HCT116 (cell line): ENCODE data around the gene ATP11B.

Experiments
- EZH2 ChIP-seq: fragments of 200-600 bp; sonication (generic); IDR thresholded peaks from 2 replicates; pipeline ENCODE4 v1.6.1; 2017; ENCODE audit warnings: antibody characterized with exemption, mixed run types
- POLR2AphosphoS5 ChIP-seq: IDR thresholded peaks from 2 replicates; pipeline ENCODE4 v1.6.1; 2011; ENCODE audit warnings: mild to moderate bottlenecking, low read depth, low read length, moderate library complexity
- RAD21 ChIP-seq: IDR thresholded peaks from 2 replicates; pipeline ENCODE4 v1.6.1; 2012; ENCODE audit warnings: low read depth, mild to moderate bottlenecking
- TF ChIP-seq, protein P1 (sequence below), 3 experiments: fragments of 200-600 bp in 1 of 3; sonication (generic) in 1 of 3; IDR thresholded peaks in 2 of 3; conservative IDR thresholded peaks in 1 of 3; 2 replicates each; pipeline ENCODE4 v1.5.1; 2012 to 2017; ENCODE audit warnings: low read depth in 2 of 3, low read length in 2 of 3, antibody characterized with exemption in 1 of 3, borderline replicate concordance in 1 of 3, control low read depth in 1 of 3, mild to moderate bottlenecking in 1 of 3, mixed read lengths in 1 of 3, mixed run types in 1 of 3, moderate library complexity in 1 of 3; ENCODE audit not compliant: insufficient read depth in 1 of 3

DNA sequence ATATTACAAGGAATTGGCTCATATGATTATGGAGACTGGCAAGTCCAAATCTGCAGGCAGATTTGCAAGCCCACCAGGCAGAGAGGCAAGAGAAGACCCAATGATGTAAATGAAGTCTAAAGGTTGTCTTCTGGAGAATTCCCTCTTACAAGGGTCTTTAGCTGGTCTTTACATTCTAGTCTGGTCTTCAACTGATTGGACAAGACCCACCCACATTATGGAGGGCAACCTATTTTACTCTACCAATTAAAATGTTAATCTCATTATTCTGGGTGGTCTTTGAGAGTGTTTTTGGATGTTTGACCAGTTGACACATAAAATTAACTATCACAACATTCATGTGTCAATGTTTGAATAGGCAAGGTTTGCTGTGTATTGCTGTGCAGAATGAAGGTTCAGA, 28.0 kb upstream of the ATP11B start:
- TF ChIP-seq, protein P1, sequence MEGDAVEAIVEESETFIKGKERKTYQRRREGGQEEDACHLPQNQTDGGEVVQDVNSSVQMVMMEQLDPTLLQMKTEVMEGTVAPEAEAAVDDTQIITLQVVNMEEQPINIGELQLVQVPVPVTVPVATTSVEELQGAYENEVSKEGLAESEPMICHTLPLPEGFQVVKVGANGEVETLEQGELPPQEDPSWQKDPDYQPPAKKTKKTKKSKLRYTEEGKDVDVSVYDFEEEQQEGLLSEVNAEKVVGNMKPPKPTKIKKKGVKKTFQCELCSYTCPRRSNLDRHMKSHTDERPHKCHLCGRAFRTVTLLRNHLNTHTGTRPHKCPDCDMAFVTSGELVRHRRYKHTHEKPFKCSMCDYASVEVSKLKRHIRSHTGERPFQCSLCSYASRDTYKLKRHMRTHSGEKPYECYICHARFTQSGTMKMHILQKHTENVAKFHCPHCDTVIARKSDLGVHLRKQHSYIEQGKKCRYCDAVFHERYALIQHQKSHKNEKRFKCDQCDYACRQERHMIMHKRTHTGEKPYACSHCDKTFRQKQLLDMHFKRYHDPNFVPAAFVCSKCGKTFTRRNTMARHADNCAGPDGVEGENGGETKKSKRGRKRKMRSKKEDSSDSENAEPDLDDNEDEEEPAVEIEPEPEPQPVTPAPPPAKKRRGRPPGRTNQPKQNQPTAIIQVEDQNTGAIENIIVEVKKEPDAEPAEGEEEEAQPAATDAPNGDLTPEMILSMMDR (IDR thresholded peaks at IDR 0.05 in 2 of 3, conservative IDR thresholded peaks at IDR 0.05 in 1 of 3; ENCODE audit: borderline replicate concordance in 1 of 3, insufficient read depth in 1 of 3, low read depth in 2 of 3, low read length in 2 of 3), result no peak
- no peak for TF ChIP-seq EZH2
- no peak for TF ChIP-seq RAD21
- TF ChIP-seq POLR2AphosphoS5, result no peak
